ENCODE data around the gene UQCRC1. TPM values are rescaled to one million over a fixed set of nuclear protein-coding genes. Genes with fewer than 3 reads are reported as not detected.
A peak's percentile ranks its signal among the peaks of the same experiment; 100 is the strongest.

The UQCRC1 gene
- total and polyA plus RNA-seq, 3 experiments from 2014 or later, result 172 to 245 (median 244) TPM

DNA sequence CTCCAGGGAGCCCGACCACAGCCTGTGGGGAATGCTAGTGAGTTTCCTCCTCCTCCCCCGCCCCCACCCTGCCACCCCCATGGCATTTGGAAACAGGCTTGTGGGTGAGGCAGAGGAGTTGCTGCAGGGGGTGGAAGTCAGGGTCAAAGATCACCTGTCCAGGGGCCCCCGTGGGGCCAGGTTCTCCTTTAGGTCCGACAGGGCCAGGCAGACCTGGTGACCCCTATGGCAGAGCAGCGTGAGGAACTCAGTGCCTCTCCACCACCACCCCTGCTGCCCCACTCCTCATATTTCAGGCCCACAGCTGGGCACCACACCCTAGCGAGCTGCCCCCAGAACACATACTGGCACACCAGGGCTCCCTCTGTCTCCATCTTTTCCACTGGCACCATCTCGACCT is 36.9 kb downstream of the UQCRC1 start:
- Mint-ChIP-seq H3K36me3 (no peaks in the 10 kb centered on the region), H3K4me3 (no peak overlapping the region), H3K27ac (no peak overlapping the region), H3K9me3 (no peaks in the 10 kb centered on the region), H3K4me1 (no peaks in the 10 kb centered on the region), H3K27me3 (peaks cover 0 to 6% of the 10 kb centered on the region in 2 donors)
- Histone ChIP-seq H3K4me3 (ENCODE audit: low read length) (no peak overlapping the region), H3K36me3 (ENCODE audit: insufficient read depth, low read length) (no peaks in the 10 kb centered on the region), H3K4me1 (ENCODE audit: insufficient read depth, low read length) (no peaks in the 10 kb centered on the region), H3K9me3 (ENCODE audit: low read length) (no peaks in the 10 kb centered on the region), H3K27ac (ENCODE audit: low read depth, low read length) (no peak overlapping the region), H3K27me3 (ENCODE audit: insufficient read depth, low read length, poor library complexity, severe bottlenecking) (no peaks in the 10 kb centered on the region)
- DNase-seq, result no peak
- POLR2A ChIA-PET, result no interaction called here
- CTCF ChIA-PET, result interaction anchor here (1.0 kb wide), 1 partner anchor 172 kb away, joined by 3 read pairs; no protein-coding TSS in a partner anchor

- POLR2A ChIA-PET, result no interaction called here
These were observed 37.5 kb downstream of the UQCRC1 start for GRCh38 chr3:48571938-48572337.

DNA sequence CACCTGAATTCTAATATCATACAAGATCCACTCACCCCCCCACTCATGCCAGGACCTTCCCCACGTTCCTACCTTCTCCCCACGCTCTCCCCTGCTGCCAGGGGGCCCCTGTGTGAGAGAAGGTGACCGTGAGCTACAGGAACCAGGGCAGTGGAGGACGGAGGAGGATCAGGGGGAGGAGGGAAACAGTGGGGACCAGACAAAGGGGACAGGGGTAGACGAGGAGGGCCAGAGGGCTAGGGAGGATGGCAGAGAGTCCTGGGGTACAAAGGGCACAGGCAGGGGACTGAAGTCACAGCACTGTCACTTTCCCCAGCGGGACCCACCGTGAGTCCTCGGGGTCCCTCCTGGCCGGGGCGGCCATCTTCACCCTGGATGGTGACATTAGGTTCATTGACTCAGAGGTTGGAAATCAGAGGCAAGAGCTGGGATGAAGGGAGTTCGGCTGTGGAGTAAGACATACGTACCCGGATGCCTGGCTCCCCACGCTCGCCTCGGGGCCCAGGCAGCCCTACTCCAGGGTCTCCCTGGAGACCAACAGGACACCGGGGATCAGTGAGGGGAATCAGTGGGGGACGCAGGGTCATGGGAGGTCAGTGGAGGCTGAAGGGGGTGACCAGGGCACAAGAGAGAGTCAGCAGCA is 39.5 kb downstream of the UQCRC1 start:
- Mint-ChIP-seq H3K4me3 (no peak overlapping the region), H3K27ac (peak overlapping the region in 1 of 8 donors; percentile 66), H3K9me3 (no peaks in the 10 kb centered on the region), H3K4me1 (no peaks in the 10 kb centered on the region), H3K36me3 (no peaks in the 10 kb centered on the region), H3K27me3 (peaks cover 0 to 8% of the 10 kb centered on the region in 2 donors)
- CTCF ChIA-PET, result no interaction called here
- Histone ChIP-seq H3K4me1 (ENCODE audit: insufficient read depth, low read length) (no peaks in the 10 kb centered on the region), H3K27ac (ENCODE audit: low read depth, low read length) (no peak overlapping the region), H3K9me3 (ENCODE audit: low read length) (no peaks in the 10 kb centered on the region), H3K27me3 (ENCODE audit: insufficient read depth, low read length, poor library complexity, severe bottlenecking) (no peaks in the 10 kb centered on the region), H3K36me3 (ENCODE audit: insufficient read depth, low read length) (no peaks in the 10 kb centered on the region), H3K4me3 (ENCODE audit: low read length) (no peak overlapping the region)
- DNase-seq, result no peak
- POLR2A ChIA-PET, result interaction anchor here (0.5 kb wide), 1 partner anchor 900 kb away, joined by 5 read pairs; the partner anchor contains the start of gene DAG1

More at GRCh38 chr3:48571938-48572337, 37.5 kb downstream of the UQCRC1 start:
- Histone ChIP-seq H3K27me3 (ENCODE audit: insufficient read depth, low read length, poor library complexity, severe bottlenecking) (no peaks in the 10 kb centered on the region), H3K9me3 (ENCODE audit: low read length) (no peaks in the 10 kb centered on the region), H3K27ac (ENCODE audit: low read depth, low read length) (no peak overlapping the region), H3K4me3 (ENCODE audit: low read length) (no peak overlapping the region), H3K4me1 (ENCODE audit: insufficient read depth, low read length) (no peaks in the 10 kb centered on the region), H3K36me3 (ENCODE audit: insufficient read depth, low read length) (no peaks in the 10 kb centered on the region)
- no peak for DNase-seq
- Mint-ChIP-seq H3K4me3 (no peak overlapping the region), H3K27me3 (peaks cover 0 to 7% of the 10 kb centered on the region in 2 donors), H3K27ac (no peak overlapping the region), H3K9me3 (no peaks in the 10 kb centered on the region), H3K36me3 (no peaks in the 10 kb centered on the region), H3K4me1 (no peaks in the 10 kb centered on the region)
- CTCF ChIA-PET, result no interaction called here

DNA sequence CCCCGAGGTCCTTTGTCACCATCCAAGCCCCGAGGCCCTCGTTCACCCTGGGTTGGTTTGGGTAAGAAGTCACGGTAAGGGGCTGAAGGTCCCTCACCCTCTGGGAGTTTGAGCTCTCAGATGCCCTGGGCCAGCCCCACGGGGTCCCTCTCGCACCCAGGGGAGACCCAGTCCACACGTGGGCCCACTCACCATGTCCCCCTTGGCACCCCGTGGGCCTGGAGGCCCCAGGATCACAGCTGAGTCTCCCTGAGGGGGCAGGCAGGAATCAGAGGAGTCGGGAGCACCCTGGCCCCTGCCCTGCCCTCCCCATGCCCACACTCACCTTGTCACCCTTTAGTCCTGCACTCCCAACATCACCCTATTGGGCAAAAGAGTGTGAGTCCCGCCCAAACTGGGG is 40.0 kb downstream of the UQCRC1 start:
- Mint-ChIP-seq H3K27ac (peak overlapping the region in 1 of 8 donors; percentile 66), H3K4me1 (no peaks in the 10 kb centered on the region)

GRCh38 chr3:48568476-48568875 is 41.0 kb downstream of the UQCRC1 start:
- Mint-ChIP-seq H3K27me3 (peaks cover 0 to 8% of the 10 kb centered on the region in 2 donors), H3K4me3 (no peak overlapping the region), H3K36me3 (no peaks in the 10 kb centered on the region), H3K4me1 (peaks cover 0 to 6% (median 5%) of the 10 kb centered on the region in 3 donors), H3K27ac (no peak overlapping the region), H3K9me3 (no peaks in the 10 kb centered on the region)
- H3K4me1 ChIP-seq (ENCODE audit: insufficient read depth, low read length), result no peaks in the 10 kb centered on the region
- no peaks in the 10 kb centered on the region for H3K36me3 ChIP-seq (ENCODE audit: insufficient read depth, low read length)
- H3K4me3 ChIP-seq (ENCODE audit: low read length), result no peak overlapping the region
- no peaks in the 10 kb centered on the region for H3K27me3 ChIP-seq (ENCODE audit: insufficient read depth, low read length, poor library complexity, severe bottlenecking)
- no peak for DNase-seq
- no peak overlapping the region for H3K27ac ChIP-seq (ENCODE audit: low read depth, low read length)
- H3K9me3 ChIP-seq (ENCODE audit: low read length), result no peaks in the 10 kb centered on the region
- ChIA-PET POLR2A (no interaction called here), CTCF (interaction anchor here (2.3 kb wide), 1 partner anchor 10 kb away, joined by 7 read pairs; no protein-coding TSS in a partner anchor)

More for the DNA sequence above, 40.0 kb downstream of the UQCRC1 start:
- no peak overlapping the region for H3K4me3 Mint-ChIP-seq
- H3K36me3 Mint-ChIP-seq, result no peaks in the 10 kb centered on the region
- Histone ChIP-seq H3K36me3 (ENCODE audit: insufficient read depth, low read length) (no peaks in the 10 kb centered on the region), H3K4me1 (ENCODE audit: insufficient read depth, low read length) (no peaks in the 10 kb centered on the region), H3K9me3 (ENCODE audit: low read length) (no peaks in the 10 kb centered on the region), H3K27me3 (ENCODE audit: insufficient read depth, low read length, poor library complexity, severe bottlenecking) (no peaks in the 10 kb centered on the region), H3K27ac (ENCODE audit: low read depth, low read length) (no peak overlapping the region), H3K4me3 (ENCODE audit: low read length) (no peak overlapping the region)
- no peaks in the 10 kb centered on the region for H3K9me3 Mint-ChIP-seq
- ChIA-PET CTCF (no interaction called here), POLR2A (interaction anchor here (0.5 kb wide), 1 partner anchor 901 kb away, joined by 5 read pairs; the partner anchor contains the start of gene DAG1)
- DNase-seq, result no peak
- peaks cover 0 to 8% of the 10 kb centered on the region in 2 donors for H3K27me3 Mint-ChIP-seq

DNA sequence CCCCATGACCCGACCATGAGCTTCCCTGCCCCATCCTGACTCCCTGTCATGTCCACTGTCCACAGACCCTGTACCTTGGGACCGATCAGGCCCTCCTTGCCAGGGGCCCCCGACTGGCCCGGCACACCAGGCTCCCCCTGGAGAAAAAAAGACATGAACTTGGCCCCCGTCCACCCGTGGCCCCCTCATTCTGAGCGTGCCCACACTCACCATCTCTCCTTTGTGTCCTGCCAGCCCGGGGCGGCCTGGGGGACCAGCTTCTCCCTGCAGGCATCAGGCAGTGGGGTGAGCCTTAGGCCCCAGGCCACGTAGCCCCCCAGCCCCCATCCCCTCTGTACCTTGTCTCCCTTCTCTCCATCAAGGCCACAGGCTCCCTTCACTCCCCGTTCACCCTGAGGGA is 41.9 kb downstream of the UQCRC1 start:
- DNase-seq, result no peak
- Histone ChIP-seq H3K4me3 (ENCODE audit: low read length) (no peak overlapping the region), H3K27ac (ENCODE audit: low read depth, low read length) (no peak overlapping the region), H3K4me1 (ENCODE audit: insufficient read depth, low read length) (no peaks in the 10 kb centered on the region), H3K9me3 (ENCODE audit: low read length) (no peaks in the 10 kb centered on the region), H3K27me3 (ENCODE audit: insufficient read depth, low read length, poor library complexity, severe bottlenecking) (no peaks in the 10 kb centered on the region), H3K36me3 (ENCODE audit: insufficient read depth, low read length) (no peaks in the 10 kb centered on the region)
- H3K4me3 Mint-ChIP-seq, result no peak overlapping the region
- H3K36me3 Mint-ChIP-seq, result no peaks in the 10 kb centered on the region
- H3K27ac Mint-ChIP-seq, result peak overlapping the region in 1 of 8 donors; percentile 20
- CTCF ChIA-PET, result interaction anchor here (2.3 kb wide), 1 partner anchor 9 kb away, joined by 7 read pairs; no protein-coding TSS in a partner anchor
- H3K27me3 Mint-ChIP-seq, result peaks cover 0 to 8% of the 10 kb centered on the region in 2 donors
- H3K4me1 Mint-ChIP-seq, result peaks cover 4 to 6% (median 5%) of the 10 kb centered on the region in 3 donors
- POLR2A ChIA-PET, result no interaction called here
- H3K9me3 Mint-ChIP-seq, result no peaks in the 10 kb centered on the region

DNA sequence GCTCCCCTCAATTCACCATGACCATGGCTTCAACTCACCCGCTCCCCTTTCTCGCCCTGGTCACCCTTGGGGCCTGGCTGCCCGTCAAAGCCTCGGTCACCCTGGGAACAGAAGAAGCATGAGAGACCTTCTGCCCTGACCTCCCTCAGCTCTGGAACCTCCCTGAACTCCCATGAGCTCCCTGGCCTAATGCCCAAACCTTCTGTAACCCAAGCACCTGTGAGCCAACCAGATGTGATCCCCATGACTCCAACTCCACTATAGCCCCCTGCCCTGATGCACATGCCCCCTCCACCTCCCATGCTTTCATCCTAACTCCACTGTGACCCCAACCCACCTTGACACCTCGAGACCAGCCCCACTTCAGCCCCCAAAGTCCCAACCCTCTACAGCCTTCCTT is 42.4 kb downstream of the UQCRC1 start:
- no peaks in the 10 kb centered on the region for H3K36me3 Mint-ChIP-seq

GRCh38 chr3:48566401-48566760 is 43.1 kb downstream of the UQCRC1 start:
- CTCF ChIA-PET, result no interaction called here
- peak overlapping the region in 2 of 8 donors; percentile 64 to 89 for H3K27ac Mint-ChIP-seq

More for the DNA sequence above, 42.4 kb downstream of the UQCRC1 start:
- POLR2A ChIA-PET, result no interaction called here
- no peak for DNase-seq
- Mint-ChIP-seq H3K27ac (no peak overlapping the region), H3K4me3 (no peak overlapping the region), H3K27me3 (peaks cover 0 to 8% of the 10 kb centered on the region in 2 donors), H3K4me1 (peaks cover 4 to 6% (median 5%) of the 10 kb centered on the region in 3 donors), H3K9me3 (no peaks in the 10 kb centered on the region)
- H3K4me3 ChIP-seq (ENCODE audit: low read length), result no peak overlapping the region
- no peaks in the 10 kb centered on the region for H3K9me3 ChIP-seq (ENCODE audit: low read length)
- H3K27ac ChIP-seq (ENCODE audit: low read depth, low read length), result no peak overlapping the region
- H3K27me3 ChIP-seq (ENCODE audit: insufficient read depth, low read length, poor library complexity, severe bottlenecking), result no peaks in the 10 kb centered on the region
- H3K4me1 ChIP-seq (ENCODE audit: insufficient read depth, low read length), result no peaks in the 10 kb centered on the region
- CTCF ChIA-PET, result interaction anchor here (2.3 kb wide), 1 partner anchor 9 kb away, joined by 7 read pairs; no protein-coding TSS in a partner anchor
- no peaks in the 10 kb centered on the region for H3K36me3 ChIP-seq (ENCODE audit: insufficient read depth, low read length)

More at GRCh38 chr3:48566401-48566760, 43.1 kb downstream of the UQCRC1 start:
- Mint-ChIP-seq H3K27me3 (peaks cover 0 to 8% of the 10 kb centered on the region in 2 donors), H3K9me3 (no peaks in the 10 kb centered on the region), H3K4me1 (peaks cover 4 to 6% (median 5%) of the 10 kb centered on the region in 3 donors), H3K36me3 (no peaks in the 10 kb centered on the region), H3K4me3 (no peak overlapping the region)
- H3K27ac ChIP-seq (ENCODE audit: low read depth, low read length), result no peak overlapping the region
- POLR2A ChIA-PET, result no interaction called here
- H3K27me3 ChIP-seq (ENCODE audit: insufficient read depth, low read length, poor library complexity, severe bottlenecking), result no peaks in the 10 kb centered on the region
- no peaks in the 10 kb centered on the region for H3K4me1 ChIP-seq (ENCODE audit: insufficient read depth, low read length)
- H3K4me3 ChIP-seq (ENCODE audit: low read length), result no peak overlapping the region
- DNase-seq, result no peak
- no peaks in the 10 kb centered on the region for H3K36me3 ChIP-seq (ENCODE audit: insufficient read depth, low read length)
- no peaks in the 10 kb centered on the region for H3K9me3 ChIP-seq (ENCODE audit: low read length)

Measured in CD8-positive, alpha-beta memory T cell (primary cell).